Adrenal gland (tissue), 5 donors: ENCODE data around the gene HTRA3.

Experiments used
- POLR2A ChIP-seq, 2 donors: fragments of 450-650 bp; IDR thresholded peaks; one replicate each; pipeline ENCODE4 v1.6.1; 2017; ENCODE audit warnings: antibody characterized with exemption in 2 of 2, mild to moderate bottlenecking in 2 of 2, moderate library complexity in 1 of 2
- TF ChIP-seq, protein P1 (sequence below), 6 experiments: fragments of 450-650 bp in 4 of 6; fragments of 200-600 bp in 2 of 6; sonication (generic) in 1 of 6; IDR thresholded peaks; 1 replicate in 5 of 6; 2 replicates in 1 of 6; pipeline versions ENCODE4 v1.5.1 to v1.8.0; 2016 to 2021; ENCODE audit warnings: antibody characterized with exemption in 6 of 6, mild to moderate bottlenecking in 2 of 6, moderate library complexity in 1 of 6
- donor health status: DM: no; HTN: no; CAD: no.

DNA sequence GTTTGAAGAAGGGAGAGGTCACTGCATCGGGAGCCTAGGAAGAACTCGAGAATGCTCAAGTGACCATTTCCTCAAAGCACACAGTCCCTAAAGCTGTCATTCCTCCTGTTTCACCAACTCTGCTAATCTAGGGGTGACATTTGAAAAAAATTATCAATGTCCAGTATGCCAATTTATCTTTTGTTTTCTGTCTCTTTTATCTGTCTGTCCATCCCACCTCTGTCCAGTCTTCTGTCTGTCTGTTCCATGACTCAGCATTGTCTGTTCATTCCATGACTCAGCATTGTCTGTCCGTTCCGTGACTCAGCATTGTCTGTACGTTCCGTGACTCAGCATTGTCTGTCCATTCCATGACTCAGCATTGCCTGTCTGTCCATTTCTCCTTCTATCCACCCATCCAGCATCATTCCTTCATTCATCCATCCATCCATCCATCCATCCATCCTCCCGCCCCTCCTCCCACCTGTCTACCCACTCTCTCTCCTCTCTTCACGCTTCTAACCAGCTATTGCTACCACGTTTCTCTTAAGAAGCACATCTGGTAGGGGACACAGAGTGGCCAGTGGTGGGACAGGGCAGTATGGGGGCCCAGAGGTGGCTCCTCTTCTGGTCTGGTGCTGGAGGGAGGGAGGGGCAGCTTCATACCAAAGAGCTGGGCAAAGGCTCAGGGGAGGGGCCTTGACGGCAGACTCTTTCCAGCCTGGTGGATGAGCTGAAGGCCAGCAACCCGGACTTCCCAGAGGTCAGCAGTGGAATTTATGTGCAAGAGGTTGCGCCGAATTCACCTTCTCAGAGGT is 34.1 kb downstream of the HTRA3 start:
- TF ChIP-seq, protein P1, sequence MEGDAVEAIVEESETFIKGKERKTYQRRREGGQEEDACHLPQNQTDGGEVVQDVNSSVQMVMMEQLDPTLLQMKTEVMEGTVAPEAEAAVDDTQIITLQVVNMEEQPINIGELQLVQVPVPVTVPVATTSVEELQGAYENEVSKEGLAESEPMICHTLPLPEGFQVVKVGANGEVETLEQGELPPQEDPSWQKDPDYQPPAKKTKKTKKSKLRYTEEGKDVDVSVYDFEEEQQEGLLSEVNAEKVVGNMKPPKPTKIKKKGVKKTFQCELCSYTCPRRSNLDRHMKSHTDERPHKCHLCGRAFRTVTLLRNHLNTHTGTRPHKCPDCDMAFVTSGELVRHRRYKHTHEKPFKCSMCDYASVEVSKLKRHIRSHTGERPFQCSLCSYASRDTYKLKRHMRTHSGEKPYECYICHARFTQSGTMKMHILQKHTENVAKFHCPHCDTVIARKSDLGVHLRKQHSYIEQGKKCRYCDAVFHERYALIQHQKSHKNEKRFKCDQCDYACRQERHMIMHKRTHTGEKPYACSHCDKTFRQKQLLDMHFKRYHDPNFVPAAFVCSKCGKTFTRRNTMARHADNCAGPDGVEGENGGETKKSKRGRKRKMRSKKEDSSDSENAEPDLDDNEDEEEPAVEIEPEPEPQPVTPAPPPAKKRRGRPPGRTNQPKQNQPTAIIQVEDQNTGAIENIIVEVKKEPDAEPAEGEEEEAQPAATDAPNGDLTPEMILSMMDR (IDR thresholded peaks at IDR 0.05), result no peak
- TF ChIP-seq POLR2A (IDR thresholded peaks at IDR 0.05), result no peak
